GM12878 (cell line): ENCODE data around the gene ZNF608. TPM values are rescaled to one million over a fixed set of nuclear protein-coding genes. Genes with fewer than 3 reads are reported as not detected.

ENCODE experiments used
- ATAC-seq: fragments of 200-7000 bp; cut with Tn5 transposase; 3 replicates; pipeline ENCODE4 v1.9.1; 2020; ENCODE audit warnings: mild to moderate bottlenecking, moderate library complexity
- BruUV-seq: library from RNA; stranded (reverse); fragments of 400-500 nt; replicated peaks from 2 replicates; lab custom pipeline; 2021; lab: Mats Ljungman, UMichigan
- CTCF ChIA-PET: fragments of 300-600 bp; sonication (Branson Sonifier 250); formaldehyde crosslinking; extraction: SDS; loops from one replicate; lab custom pipeline; 2021; ENCODE audit warnings: inconsistent platforms; lab: Yijun Ruan, JAX
- POLR2A ChIA-PET: fragments of 350-600 bp; formaldehyde crosslinking; extraction: SDS; loops from one replicate; lab custom pipeline; 2021; ENCODE audit warnings: inconsistent platforms; lab: Charles Lee
- RAD21 ChIA-PET: fragments of 300-600 bp; sonication (Branson Sonifier 250); formaldehyde crosslinking; loops from one replicate; lab custom pipeline; 2023; ENCODE audit warnings: antibody characterized with exemption; ENCODE audit not compliant: unreplicated experiment; lab: Charles Lee
- SMC1A ChIA-PET: fragments of 300-600 bp; sonication (Branson Sonifier 250); formaldehyde crosslinking; loops from one replicate; lab custom pipeline; 2023; ENCODE audit not compliant: unreplicated experiment, uncharacterized antibody; lab: Charles Lee
- DNase-seq: peaks from one replicate; pipeline ENCODE4 v3.0.0-alpha.2; 2011; ENCODE audit warnings: low read depth, low spot score
- FAIRE-seq: peaks from 3 replicates; lab custom pipeline; 2011; peaks lifted over from hg19 to GRCh38; lab: Jason Lieb, UNC
- H2AFZ ChIP-seq: 2 replicates; pipeline ENCODE4 v1.6.0; 2011; ENCODE audit warnings: low read depth, low read length, control low read depth; ENCODE audit not compliant: control insufficient read depth
- H3K27ac ChIP-seq: 2 replicates; pipeline ENCODE4 v1.5.1; 2011; ENCODE audit warnings: control low read depth; ENCODE audit not compliant: control insufficient read depth, insufficient read depth
- H3K27me3 ChIP-seq, 2 experiments: replicated peaks in 1 of 2; 2 replicates each; pipeline versions ENCODE4 v1.6.0 to v1.6.1; 2011; ENCODE audit warnings: low read length in 1 of 2; ENCODE audit not compliant: control insufficient read depth in 2 of 2, insufficient read depth in 2 of 2
- H3K36me3 ChIP-seq, 2 experiments: 2 replicates each; pipeline ENCODE4 v1.5.1; 2011; ENCODE audit warnings: low read length in 1 of 2; ENCODE audit not compliant: control insufficient read depth in 2 of 2, insufficient read depth in 2 of 2
- H3K4me1 ChIP-seq: 2 replicates; pipeline ENCODE4 v1.6.1; 2011; ENCODE audit warnings: mild to moderate bottlenecking, low read length, moderate library complexity, mixed read lengths; ENCODE audit not compliant: control insufficient read depth, insufficient read depth
- H3K4me2 ChIP-seq: 2 replicates; pipeline ENCODE4 v1.6.0; 2011; ENCODE audit warnings: control low read depth; ENCODE audit not compliant: control insufficient read depth, insufficient read depth
- H3K4me3 ChIP-seq: fragments of 200-600 bp; sonication (generic); 2 replicates; pipeline ENCODE4 v1.5.1; 2016
- H3K79me2 ChIP-seq: 2 replicates; pipeline ENCODE4 v1.6.0; 2011; ENCODE audit warnings: low read length; ENCODE audit not compliant: control insufficient read depth, insufficient read depth
- H3K9ac ChIP-seq: 2 replicates; pipeline ENCODE4 v1.8.0; 2011; ENCODE audit warnings: low read length, control low read depth, mixed read lengths; ENCODE audit not compliant: control insufficient read depth, insufficient read depth
- H3K9me3 ChIP-seq: replicated peaks from 3 replicates; pipeline ENCODE4 v1.5.1; 2011; ENCODE audit warnings: mild to moderate bottlenecking, low read length; ENCODE audit not compliant: control insufficient read depth, insufficient read depth
- H4K20me1 ChIP-seq: 2 replicates; pipeline ENCODE4 v1.6.0; 2011; ENCODE audit not compliant: control insufficient read depth, insufficient read depth
- ATF2 ChIP-seq: IDR thresholded peaks from 2 replicates; pipeline ENCODE4 v1.6.1; 2012; ENCODE audit warnings: low read length, inconsistent platforms
- BCL3 ChIP-seq: IDR thresholded peaks from 2 replicates; pipeline ENCODE4 v1.6.1; 2011; ENCODE audit warnings: borderline replicate concordance, low read depth, mild to moderate bottlenecking, moderate library complexity, low read length; ENCODE audit not compliant: insufficient read depth, poor library complexity, severe bottlenecking
- CREM ChIP-seq: IDR thresholded peaks from 2 replicates; pipeline ENCODE4 v1.6.1; 2014; ENCODE audit warnings: antibody characterized with exemption, low read depth
- EP300 ChIP-seq, 2 experiments: fragments of 150-350 bp in 1 of 2; IDR thresholded peaks; 2 replicates each; pipeline ENCODE4 v1.6.1; 2011 to 2012; ENCODE audit warnings: low read depth in 2 of 2, low read length in 2 of 2, borderline replicate concordance in 1 of 2, improper control_type of control experiment in 1 of 2, inconsistent platforms in 1 of 2; ENCODE audit not compliant: control insufficient read depth in 1 of 2
- EZH2 ChIP-seq: IDR thresholded peaks from 2 replicates; pipeline ENCODE4 v1.6.1; 2012; ENCODE audit warnings: low read depth, mild to moderate bottlenecking, control low read depth, inconsistent platforms, low read length, borderline replicate concordance; ENCODE audit not compliant: control insufficient read depth
- HDAC2 ChIP-seq: fragments of 200-600 bp; sonication (generic); IDR thresholded peaks from 2 replicates; pipeline ENCODE4 v1.6.1; 2017
- KAT2A ChIP-seq: conservative IDR thresholded peaks from 2 replicates; pipeline ENCODE4 v1.6.1; 2011; ENCODE audit warnings: low read depth, low read length; ENCODE audit not compliant: control insufficient read depth
- NFYA ChIP-seq: IDR thresholded peaks from 2 replicates; pipeline ENCODE4 v1.6.1; 2011; ENCODE audit warnings: low read depth, mild to moderate bottlenecking, low read length, improper control_type of control experiment, borderline replicate concordance
- REST ChIP-seq: IDR thresholded peaks from 2 replicates; pipeline ENCODE4 v1.6.1; 2012; ENCODE audit warnings: mild to moderate bottlenecking, low read depth, low read length
- SMAD5 ChIP-seq: IDR thresholded peaks from 2 replicates; pipeline ENCODE4 v1.6.1; 2016; ENCODE audit warnings: antibody characterized with exemption, low read depth
- SMC3 ChIP-seq: IDR thresholded peaks from 2 replicates; pipeline ENCODE4 v1.6.1; 2011; ENCODE audit warnings: low read length, improper control_type of control experiment, borderline replicate concordance
- ZBTB40 ChIP-seq: fragments of 450-650 bp; IDR thresholded peaks from 2 replicates; pipeline ENCODE4 v1.6.1; 2016; ENCODE audit warnings: mild to moderate bottlenecking, moderate library complexity, borderline replicate concordance
- WGBS: methylation state at CpG from one replicate; pipeline ENCODE4 v1.1.6; 2016; ENCODE audit warnings: low lambda C conversion rate; ENCODE audit not compliant: insufficient replicate concordance, insufficient coverage; ENCODE audit errors: missing lambda C conversion rate; 5-methylcytosine and 5-hydroxymethylcytosine counted together
- in situ Hi-C: fragments of 300-500 bp; cut with MboI; formaldehyde crosslinking; loops from 9 replicates; pipeline ENCODE4 v1.14.3; 2018; ENCODE audit warnings: mixed read lengths
- intact Hi-C: fragments of 100-400 bp; cut with micrococcal nuclease; formaldehyde crosslinking; loops from one replicate; pipeline ENCODE4 v1.14.2; 2022; ENCODE audit not compliant: unreplicated experiment
- polyA plus RNA-seq, 11 experiments: library from polyadenylated mRNA; depleted of rRNA in 4 of 11; unstranded in 6 of 11; stranded (reverse) in 5 of 11; fragments of >200 nt; fragmentation: Nextera tagmentation in 4 of 11; fragmentation: Illumina TruSeq in 1 of 11; extraction: Ambion mirVana in 4 of 11; extraction: Trizol in 1 of 11; gene quantifications; 1 replicate in 1 of 11; 2 replicates in 10 of 11; pipeline versions ENCODE4 v1.2.1 to v1.2.3, GENCODE V29; 2011 to 2016; ENCODE audit warnings: inconsistent platforms in 2 of 11, missing spikeins in 2 of 11, low read depth in 1 of 11
- total RNA-seq, 4 experiments: library from RNA; depleted of rRNA in 3 of 4; stranded (reverse); fragments of >200 nt in 3 of 4; fragmentation: Illumina TruSeq in 1 of 4; extraction: Trizol in 1 of 4; gene quantifications; 2 replicates each; pipeline versions ENCODE4 v1.2.1 to v1.2.3, GENCODE V29; 2013 to 2021

Gene ZNF608
- total and polyA plus RNA-seq, 10 of the 15 experiments (the other 5 are each of a cell fraction or from before 2014, with no cell fraction given): 0.19 to 6.7 (median 0.64) TPM

GRCh38 chr5:124706051-124706450 lies 40.4 kb downstream of the ZNF608 start:
- CTCF ChIA-PET: interaction anchor here (1.0 to 4.7 kb wide), 5 partner anchors 18 to 203 kb away, joined by 3 to 13 read pairs (median 4); no protein-coding TSS in a partner anchor
- Histone ChIP-seq H3K9ac (no peak overlapping the region), H3K4me2 (peak overlapping the region; percentile 77), H3K4me1 (peaks cover 63% of the 10 kb centered on the region), H3K27ac (peak overlapping the region; percentile 78), H3K36me3 (no peaks in the 10 kb centered on the region), H4K20me1 (no peaks in the 10 kb centered on the region), H3K27me3 (no peaks in the 10 kb centered on the region), H3K4me3 (0 out of 2 replicates have a peak overlapping the region, but pooled peaks have one; percentile 33), H3K9me3 (no peaks in the 10 kb centered on the region), H2AFZ (no peak overlapping the region), H3K79me2 (peaks cover 49% of the 10 kb centered on the region)
- intact Hi-C loops (no loop called here), in situ Hi-C loops (loop anchor here (25.0 kb wide), 1 partner anchor 1044 kb away; no protein-coding TSS in a partner anchor)
- POLR2A ChIA-PET: interaction anchor here (0.9 to 1.8 kb wide), 5 partner anchors 27 to 53 kb away, joined by 3 to 6 read pairs (median 3); no protein-coding TSS in a partner anchor
- no peak for DNase-seq
- ATAC-seq: no peak
- no TSS peak for BruUV-seq
- RAD21 ChIA-PET: interaction anchor here (0.6 to 5.2 kb wide), 14 partner anchors 16 to 215 kb away, joined by 3 to 42 read pairs (median 4); partner anchors contain the start of gene ZNF608
- no peak for FAIRE-seq
- SMC1A ChIA-PET: interaction anchor here (0.7 to 4.2 kb wide), 21 partner anchors 9 to 307 kb away, joined by 3 to 27 read pairs (median 4); partner anchors contain the start of gene ZNF608
- WGBS: 24% methylated on average over 4 of the region's 4 CpGs
- TF ChIP-seq ATF2 (no peak), CREM (no peak), NFYA (no peak), SMAD5 (no peak), KAT2A (no peak), EP300 (IDR thresholded peaks at IDR 0.05; ENCODE audit: borderline replicate concordance in 1 of 2, control insufficient read depth in 1 of 2, low read depth in 2 of 2, low read length in 2 of 2) (no peak), EZH2 (no peak), ZBTB40 (no peak), BCL3 (no peak), SMC3 (no peak), HDAC2 (no peak), REST (no peak)
